HAP-1 (cell line): Measurements from ENCODE around the gene CUX1.
"Not testable (repeated sequence)": the region's sequence is repeated elsewhere in the genome, so short reads cannot be mapped to it uniquely, and the experiment has no call there.

ENCODE experiments used
- DNase-seq, 2 experiments: peaks; one replicate each; pipeline ENCODE4 v3.0.0-alpha.2; 2016 to 2020; ENCODE audit warnings: low spot score in 2 of 2
- H3K27me3 ChIP-seq: fragments of 250-450 bp; sonication (Bioruptor Pico); 2 replicates; pipeline ENCODE4 v1.5.1; 2020; ENCODE audit warnings: low read depth, mild to moderate bottlenecking, moderate library complexity
- H3K36me3 ChIP-seq: fragments of 250-450 bp; sonication (Bioruptor Pico); replicated peaks from 2 replicates; pipeline ENCODE4 v1.5.1; 2020; ENCODE audit warnings: mild to moderate bottlenecking
- H3K4me1 ChIP-seq: fragments of 250-450 bp; sonication (Bioruptor Pico); 2 replicates; pipeline ENCODE4 v1.5.1; 2020; ENCODE audit warnings: mild to moderate bottlenecking
- H3K4me3 ChIP-seq: fragments of 250-450 bp; sonication (Bioruptor Pico); 2 replicates; pipeline ENCODE4 v1.5.1; 2020; ENCODE audit warnings: mild to moderate bottlenecking, moderate library complexity
- H3K9me3 ChIP-seq: fragments of 250-450 bp; sonication (Bioruptor Pico); 2 replicates; pipeline ENCODE4 v1.5.1; 2020; ENCODE audit warnings: mild to moderate bottlenecking, moderate library complexity
- in situ Hi-C: fragments of 300-500 bp; cut with MboI; formaldehyde crosslinking; loops from 3 replicates; pipeline ENCODE4 v1.14.3; 2020; ENCODE audit warnings: low sequenced_read_pairs, inconsistent platforms, mixed read lengths

Gene CUX1

GRCh38 chr7:102220960-102221800 lies 403.8 kb downstream of the CUX1 start:
- no peaks in the 10 kb centered on the region for H3K4me1 ChIP-seq
- no peaks in the 10 kb centered on the region for H3K9me3 ChIP-seq
- H3K36me3 ChIP-seq, result no peaks in the 10 kb centered on the region; the same call in 1 of the 2 replicates
- in situ Hi-C loops, result no loop called here
- no peaks in the 10 kb centered on the region for H3K27me3 ChIP-seq
- H3K4me3 ChIP-seq, result no peak overlapping the region
- DNase-seq, result no peak

DNA sequence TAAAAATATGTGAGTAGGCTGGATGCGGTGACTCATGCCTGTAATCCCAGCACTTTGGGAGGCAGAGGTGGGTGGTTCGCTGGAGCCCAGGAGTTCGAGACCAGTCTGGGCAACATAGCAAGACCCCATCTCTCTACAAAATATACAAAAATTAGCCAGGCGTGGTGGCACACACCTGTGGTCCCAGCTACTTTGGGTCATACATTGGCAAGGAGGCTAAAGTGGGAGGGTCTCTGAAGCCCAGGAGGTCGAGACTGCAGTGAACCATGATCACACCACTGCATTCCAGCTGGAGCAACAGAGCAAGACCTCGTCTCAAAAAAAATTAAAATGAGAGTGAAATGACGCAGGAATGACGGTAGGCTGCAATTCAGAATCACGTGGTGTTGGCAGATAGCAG lies 404.5 kb downstream of the CUX1 start:
- no peak overlapping the region for H3K4me3 ChIP-seq
- in situ Hi-C loops, result no loop called here
- H3K27me3 ChIP-seq, result no peaks in the 10 kb centered on the region
- H3K9me3 ChIP-seq, result no peaks in the 10 kb centered on the region
- no peak for DNase-seq
- no peaks in the 10 kb centered on the region; the same call in 1 of the 2 replicates for H3K36me3 ChIP-seq
- no peaks in the 10 kb centered on the region for H3K4me1 ChIP-seq

GRCh38 chr7:102222445-102222844 lies 405.0 kb downstream of the CUX1 start:
- no peak for DNase-seq

DNA sequence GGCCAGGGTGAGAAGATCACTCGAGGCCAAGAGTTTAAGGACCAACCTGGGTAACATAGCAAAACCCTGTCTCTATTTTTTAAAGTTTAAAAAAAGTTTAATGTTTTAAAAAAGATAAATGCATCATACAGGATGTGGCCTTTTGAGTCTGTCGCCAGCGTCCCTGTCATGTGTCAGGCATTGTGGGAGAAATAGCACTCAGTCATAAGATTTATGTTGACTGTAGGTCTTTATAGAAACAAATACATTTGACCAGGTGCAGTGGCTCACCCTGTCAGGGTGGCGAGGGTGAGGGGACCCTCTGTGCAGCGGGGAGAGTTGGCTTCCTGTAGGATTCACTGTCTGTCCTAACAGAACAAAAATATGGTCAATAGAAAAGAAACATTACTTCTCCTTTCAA lies 405.8 kb downstream of the CUX1 start:
- H3K4me1 ChIP-seq, result no peaks in the 10 kb centered on the region
- no peak for DNase-seq
- H3K9me3 ChIP-seq, result no peaks in the 10 kb centered on the region
- in situ Hi-C loops, result no loop called here
- H3K36me3 ChIP-seq, result peaks cover 5% of the 10 kb centered on the region; the same call in 1 of the 2 replicates
- no peak overlapping the region for H3K4me3 ChIP-seq
- H3K27me3 ChIP-seq, result no peaks in the 10 kb centered on the region

More at GRCh38 chr7:102222445-102222844, 405.0 kb downstream of the CUX1 start:
- no peaks in the 10 kb centered on the region for H3K4me1 ChIP-seq
- no peaks in the 10 kb centered on the region for H3K27me3 ChIP-seq
- in situ Hi-C loops, result no loop called here
- H3K4me3 ChIP-seq, result no peak overlapping the region
- peaks cover under 1% of the 10 kb centered on the region; the same call in 1 of the 2 replicates for H3K36me3 ChIP-seq
- H3K9me3 ChIP-seq, result no peaks in the 10 kb centered on the region

- Histone ChIP-seq H3K4me3 (no peak overlapping the region), H3K9me3 (no peaks in the 10 kb centered on the region), H3K27me3 (no peaks in the 10 kb centered on the region), H3K4me1 (no peaks in the 10 kb centered on the region), H3K36me3 (peaks cover 13% of the 10 kb centered on the region)
- DNase-seq, result no peak
- in situ Hi-C loops, result no loop called here
These were observed 407.6 kb downstream of the CUX1 start for GRCh38 chr7:102225025-102225424.

- DNase-seq, result no peak
- peaks cover 13% of the 10 kb centered on the region for H3K36me3 ChIP-seq
- H3K27me3 ChIP-seq, result no peaks in the 10 kb centered on the region
- in situ Hi-C loops, result no loop called here
- no peaks in the 10 kb centered on the region for H3K9me3 ChIP-seq
- no peak overlapping the region for H3K4me3 ChIP-seq
- no peaks in the 10 kb centered on the region for H3K4me1 ChIP-seq
These were observed 409.9 kb downstream of the CUX1 start for GRCh38 chr7:102227371-102227770.

- in situ Hi-C loops, result no loop called here
These were observed 411.5 kb downstream of the CUX1 start for GRCh38 chr7:102228935-102229334.

GRCh38 chr7:102230162-102230561 lies 412.7 kb downstream of the CUX1 start:
- H3K27me3 ChIP-seq, H3K4me1 ChIP-seq, H3K4me3 ChIP-seq, DNase-seq, H3K9me3 ChIP-seq: not testable (repeated sequence)
- in situ Hi-C loops, result loop anchor here (10.0 kb wide), 1 partner anchor 545 kb away; no protein-coding TSS in a partner anchor
- peaks cover 20% of the 10 kb centered on the region for H3K36me3 ChIP-seq

More at GRCh38 chr7:102228935-102229334, 411.5 kb downstream of the CUX1 start:
- Histone ChIP-seq H3K9me3 (no peaks in the 10 kb centered on the region), H3K4me1 (no peaks in the 10 kb centered on the region), H3K27me3 (no peaks in the 10 kb centered on the region), H3K36me3 (peaks cover 13% of the 10 kb centered on the region), H3K4me3 (no peak overlapping the region)
- DNase-seq, result no peak

- Histone ChIP-seq H3K4me1 (no peaks in the 10 kb centered on the region), H3K9me3 (no peaks in the 10 kb centered on the region), H3K27me3 (no peaks in the 10 kb centered on the region), H3K4me3 (no peak overlapping the region), H3K36me3 (peaks cover 22% of the 10 kb centered on the region)
- DNase-seq, result no peak
- in situ Hi-C loops, result loop anchor here (10.0 kb wide), 1 partner anchor 546 kb away; no protein-coding TSS in a partner anchor
These were observed 413.2 kb downstream of the CUX1 start for GRCh38 chr7:102230593-102230992.

- Histone ChIP-seq H3K27me3 (no peaks in the 10 kb centered on the region), H3K9me3 (no peaks in the 10 kb centered on the region), H3K4me3 (no peak overlapping the region), H3K4me1 (no peaks in the 10 kb centered on the region), H3K36me3 (peaks cover 32% of the 10 kb centered on the region)
- in situ Hi-C loops, result loop anchor here (10.0 kb wide), 1 partner anchor 548 kb away; no protein-coding TSS in a partner anchor
- DNase-seq, result no peak
These were observed 415.3 kb downstream of the CUX1 start for GRCh38 chr7:102232611-102233286.

GRCh38 chr7:102234131-102234530 lies 416.7 kb downstream of the CUX1 start:
- Histone ChIP-seq H3K27me3 (no peaks in the 10 kb centered on the region), H3K4me1 (no peaks in the 10 kb centered on the region), H3K9me3 (no peaks in the 10 kb centered on the region), H3K4me3 (no peak overlapping the region), H3K36me3 (peaks cover 23% of the 10 kb centered on the region; the same call in 1 of the 2 replicates)
- in situ Hi-C loops, result loop anchor here (10.0 kb wide), 1 partner anchor 549 kb away; no protein-coding TSS in a partner anchor
- no peak for DNase-seq

DNA sequence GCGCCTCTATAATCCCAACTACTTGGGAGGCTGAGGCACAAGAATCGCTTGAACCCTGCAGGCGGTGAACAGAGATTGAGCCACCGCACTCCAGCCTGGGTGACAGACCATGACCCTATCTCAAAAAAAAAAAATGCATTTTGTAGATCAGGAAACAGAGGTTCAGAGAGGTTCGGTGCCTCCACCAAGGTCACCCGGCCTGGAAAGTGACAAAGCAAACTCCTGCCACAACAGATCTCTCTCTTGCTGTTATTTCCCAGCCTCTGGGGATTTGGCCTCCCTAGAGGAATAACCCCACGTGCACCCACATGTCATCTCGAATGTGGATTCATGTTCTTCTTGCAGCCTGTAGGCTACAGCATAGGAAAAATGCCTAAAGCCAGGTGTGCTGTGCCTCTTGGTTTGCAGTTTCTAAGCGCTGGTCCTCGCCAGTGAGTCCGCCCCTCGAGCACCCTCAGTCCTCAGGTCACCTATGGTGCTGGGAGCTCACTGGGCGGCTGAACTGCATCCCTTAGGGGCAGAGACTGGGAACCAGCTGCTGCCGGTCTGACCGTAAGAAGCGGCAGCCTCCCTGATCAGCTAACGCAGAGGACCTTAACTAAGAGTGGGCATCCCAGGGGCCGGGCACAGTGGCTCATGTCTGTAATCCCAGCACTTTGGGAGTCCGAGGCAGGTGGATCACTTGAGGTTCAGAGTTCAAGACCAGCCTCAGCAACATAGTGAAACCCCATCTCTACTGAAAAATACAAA lies 417.6 kb downstream of the CUX1 start:
- in situ Hi-C loops, result loop anchor here (10.0 kb wide), 1 partner anchor 550 kb away; no protein-coding TSS in a partner anchor
- no peak for DNase-seq
- peaks cover 23% of the 10 kb centered on the region; the same call in 1 of the 2 replicates for H3K36me3 ChIP-seq
- H3K4me1 ChIP-seq, result no peaks in the 10 kb centered on the region
- H3K9me3 ChIP-seq, result no peaks in the 10 kb centered on the region
- H3K27me3 ChIP-seq, result no peaks in the 10 kb centered on the region
- no peak overlapping the region for H3K4me3 ChIP-seq

GRCh38 chr7:102236102-102236501 lies 418.7 kb downstream of the CUX1 start:
- H3K9me3 ChIP-seq, result no peaks in the 10 kb centered on the region
- in situ Hi-C loops, result loop anchor here (10.0 kb wide), 1 partner anchor 551 kb away; no protein-coding TSS in a partner anchor
- H3K27me3 ChIP-seq, result no peaks in the 10 kb centered on the region
- no peak overlapping the region for H3K4me3 ChIP-seq
- DNase-seq, result no peak
- peaks cover 23% of the 10 kb centered on the region; the same call in 1 of the 2 replicates for H3K36me3 ChIP-seq
- no peaks in the 10 kb centered on the region for H3K4me1 ChIP-seq
